ENCODE data around the gene VPS25.
A peak's percentile ranks its signal among the peaks of the same experiment; 100 is the strongest.
"Not testable (repeated sequence)": the region's sequence is repeated elsewhere in the genome, so short reads cannot be mapped to it uniquely, and the experiment has no call there.

Gene VPS25

GRCh38 chr17:42766124-42766523, 7.1 kb upstream of the VPS25 start:
- no peaks in the 10 kb centered on the region for H3K36me3 Mint-ChIP-seq (ENCODE audit: low read depth)
- H3K27ac Mint-ChIP-seq, result no peak overlapping the region
- peaks cover 5% of the 10 kb centered on the region for H3K27me3 Mint-ChIP-seq (ENCODE audit: low read depth)
- peaks cover 20% of the 10 kb centered on the region for H3K4me1 Mint-ChIP-seq
- H3K9me3 Mint-ChIP-seq, result no peaks in the 10 kb centered on the region
- TF ChIP-seq, protein P1, sequence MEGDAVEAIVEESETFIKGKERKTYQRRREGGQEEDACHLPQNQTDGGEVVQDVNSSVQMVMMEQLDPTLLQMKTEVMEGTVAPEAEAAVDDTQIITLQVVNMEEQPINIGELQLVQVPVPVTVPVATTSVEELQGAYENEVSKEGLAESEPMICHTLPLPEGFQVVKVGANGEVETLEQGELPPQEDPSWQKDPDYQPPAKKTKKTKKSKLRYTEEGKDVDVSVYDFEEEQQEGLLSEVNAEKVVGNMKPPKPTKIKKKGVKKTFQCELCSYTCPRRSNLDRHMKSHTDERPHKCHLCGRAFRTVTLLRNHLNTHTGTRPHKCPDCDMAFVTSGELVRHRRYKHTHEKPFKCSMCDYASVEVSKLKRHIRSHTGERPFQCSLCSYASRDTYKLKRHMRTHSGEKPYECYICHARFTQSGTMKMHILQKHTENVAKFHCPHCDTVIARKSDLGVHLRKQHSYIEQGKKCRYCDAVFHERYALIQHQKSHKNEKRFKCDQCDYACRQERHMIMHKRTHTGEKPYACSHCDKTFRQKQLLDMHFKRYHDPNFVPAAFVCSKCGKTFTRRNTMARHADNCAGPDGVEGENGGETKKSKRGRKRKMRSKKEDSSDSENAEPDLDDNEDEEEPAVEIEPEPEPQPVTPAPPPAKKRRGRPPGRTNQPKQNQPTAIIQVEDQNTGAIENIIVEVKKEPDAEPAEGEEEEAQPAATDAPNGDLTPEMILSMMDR (IDR thresholded peaks at IDR 0.05; ENCODE audit: unreplicated experiment in 3 of 3), result no peak
- H3K4me3 Mint-ChIP-seq, result no peak overlapping the region

GRCh38 chr17:42767512-42767911, 5.7 kb upstream of the VPS25 start:
- Mint-ChIP-seq H3K4me1 (peaks cover 16% of the 10 kb centered on the region), H3K4me3 (no peak overlapping the region), H3K27ac (no peak overlapping the region), H3K36me3 (ENCODE audit: low read depth) (no peaks in the 10 kb centered on the region), H3K27me3 (ENCODE audit: low read depth) (peaks cover 5% of the 10 kb centered on the region), H3K9me3 (no peaks in the 10 kb centered on the region)
- TF ChIP-seq, protein P1 (IDR thresholded peaks at IDR 0.05; ENCODE audit: unreplicated experiment in 3 of 3), result no peak

GRCh38 chr17:42768006-42768405, 5.2 kb upstream of the VPS25 start:
- H3K27me3 Mint-ChIP-seq (ENCODE audit: low read depth); H3K9me3 Mint-ChIP-seq; H3K27ac Mint-ChIP-seq: not testable (repeated sequence)

DNA sequence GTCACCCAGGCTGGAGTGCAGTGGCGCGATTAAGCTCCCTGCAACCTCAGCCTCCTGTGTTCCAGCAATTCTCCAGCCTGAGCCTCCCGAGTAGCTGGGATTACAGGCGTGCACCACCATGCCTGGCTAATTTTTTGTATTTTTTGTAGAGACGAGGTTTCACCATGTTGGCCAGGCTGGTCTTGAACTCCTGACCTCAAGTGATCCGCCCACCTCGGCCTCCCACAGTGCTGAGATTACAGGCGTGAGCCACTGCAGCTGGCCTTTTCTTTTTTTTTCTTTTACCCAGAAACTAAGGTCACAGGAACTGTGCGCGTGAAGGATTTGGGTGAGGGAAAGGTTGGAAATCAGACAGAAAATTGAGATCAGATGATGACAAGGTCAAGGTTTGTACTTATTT, 3.3 kb upstream of the VPS25 start:
- not testable (repeated sequence) for H3K4me3 Mint-ChIP-seq; H3K36me3 Mint-ChIP-seq (ENCODE audit: low read depth); H3K27ac Mint-ChIP-seq; H3K9me3 Mint-ChIP-seq; H3K27me3 Mint-ChIP-seq (ENCODE audit: low read depth)
- peaks cover 12% of the 10 kb centered on the region for H3K4me1 Mint-ChIP-seq

More at GRCh38 chr17:42768006-42768405, 5.2 kb upstream of the VPS25 start:
- H3K4me3 Mint-ChIP-seq; H3K36me3 Mint-ChIP-seq (ENCODE audit: low read depth): not testable (repeated sequence)
- peaks cover 13% of the 10 kb centered on the region for H3K4me1 Mint-ChIP-seq

- H3K36me3 Mint-ChIP-seq (ENCODE audit: low read depth), result peaks cover 10% of the 10 kb centered on the region
- H3K27ac Mint-ChIP-seq, result peak overlapping the region; percentile 92 to 98 (median 98)
- H3K4me3 Mint-ChIP-seq, result peak overlapping the region; percentile 99 to 100 (median 99)
- H3K9me3 Mint-ChIP-seq, result no peaks in the 10 kb centered on the region
- TF ChIP-seq, protein P1 (IDR thresholded peaks at IDR 0.05; ENCODE audit: unreplicated experiment in 3 of 3), result no peak
- H3K27me3 Mint-ChIP-seq (ENCODE audit: low read depth), result no peaks in the 10 kb centered on the region
- H3K4me1 Mint-ChIP-seq, result peaks cover 12% of the 10 kb centered on the region
Measured at GRCh38 chr17:42772945-42773289, 332 bp upstream of the VPS25 start.

DNA sequence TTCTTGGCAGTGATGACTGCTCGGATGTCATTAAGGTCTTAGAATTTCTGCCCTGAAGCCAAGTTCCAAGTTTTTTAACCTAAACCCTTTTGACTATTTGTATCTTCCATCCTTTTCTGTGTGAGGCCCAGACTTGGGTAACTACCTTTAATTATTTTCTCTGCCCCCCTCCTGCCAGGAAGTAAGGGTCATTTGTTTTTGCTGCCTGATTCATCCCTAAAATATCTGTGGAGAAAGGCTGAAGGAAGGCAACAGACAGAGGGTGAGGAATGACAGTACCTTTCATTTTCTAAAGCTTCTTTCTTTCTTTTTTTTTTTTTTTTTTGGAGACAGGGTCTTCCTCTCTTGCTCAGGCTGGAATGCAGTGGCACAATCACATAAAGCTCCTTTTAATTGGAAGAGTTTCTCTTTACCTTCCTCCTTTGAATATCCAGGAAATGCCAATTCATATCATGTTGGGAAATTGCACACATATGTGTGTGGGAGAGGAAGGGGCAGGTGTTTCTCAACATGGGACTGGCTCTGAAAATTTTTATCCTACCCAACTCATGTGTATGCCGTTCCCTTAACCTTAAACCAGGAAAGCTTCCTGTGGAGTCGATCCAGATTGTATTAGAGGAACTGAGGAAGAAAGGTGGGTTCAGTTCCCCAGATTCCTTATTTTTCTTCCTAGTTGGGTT, 957 bp downstream of the VPS25 start:
- Mint-ChIP-seq H3K4me3 (peak overlapping the region; percentile 99 to 100 (median 99)), H3K27ac (peak overlapping the region; percentile 92 to 98 (median 98)), H3K4me1 (peaks cover 14% of the 10 kb centered on the region), H3K36me3 (ENCODE audit: low read depth) (peaks cover 22% of the 10 kb centered on the region), H3K9me3 (no peaks in the 10 kb centered on the region), H3K27me3 (ENCODE audit: low read depth) (no peaks in the 10 kb centered on the region)
- TF ChIP-seq, protein P1 (IDR thresholded peaks at IDR 0.05; ENCODE audit: unreplicated experiment in 3 of 3), result no peak

DNA sequence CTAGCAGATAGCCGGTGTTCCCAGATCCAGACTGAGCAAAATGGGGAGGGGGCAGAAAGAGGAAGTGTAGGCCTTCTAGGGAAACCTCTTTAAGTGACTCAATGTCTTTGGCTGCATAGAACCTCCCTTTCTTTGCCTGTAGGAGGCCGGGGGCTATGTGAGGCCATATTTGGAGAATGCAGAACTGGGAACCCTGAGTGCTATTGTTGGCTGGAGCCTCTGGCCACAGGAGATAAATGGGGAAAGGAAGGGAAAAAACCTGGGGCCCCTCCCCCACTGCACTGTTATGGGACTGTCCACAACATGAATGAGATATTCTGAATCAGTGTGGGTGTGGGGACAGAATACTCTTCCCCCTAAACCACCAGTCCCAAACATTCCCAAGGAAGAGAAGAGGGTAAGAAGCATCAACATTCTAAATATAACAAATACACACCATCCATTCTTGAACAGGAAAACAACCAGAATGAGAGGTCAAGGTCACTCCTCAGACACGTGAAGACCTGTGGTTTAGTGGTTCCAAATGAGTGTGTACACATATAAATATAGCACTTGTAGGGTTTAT, 2.4 kb downstream of the VPS25 start:
- peak overlapping the region; percentile 99 to 100 (median 99) for H3K4me3 Mint-ChIP-seq
- no peak overlapping the region for H3K27ac Mint-ChIP-seq
- H3K9me3 Mint-ChIP-seq, result no peaks in the 10 kb centered on the region
- TF ChIP-seq, protein P1 (IDR thresholded peaks at IDR 0.05; ENCODE audit: unreplicated experiment in 3 of 3), result no peak
- peaks cover 25% of the 10 kb centered on the region for H3K36me3 Mint-ChIP-seq (ENCODE audit: low read depth)
- H3K4me1 Mint-ChIP-seq, result peaks cover 21% of the 10 kb centered on the region
- peaks cover 9% of the 10 kb centered on the region for H3K27me3 Mint-ChIP-seq (ENCODE audit: low read depth)

Data from nephron (organoid).